Effector memory CD4-positive, alpha-beta T cell (primary cell): ENCODE results near the gene EEFSEC.

Experiments used
- DNase-seq, 3 donors: peaks; one replicate each; pipeline ENCODE4 v3.0.0-alpha.2; 2020
- H3K27ac ChIP-seq: 2 replicates; pipeline ENCODE4 v1.7.0; 2013; ENCODE audit warnings: mild to moderate bottlenecking, low read length, moderate library complexity; ENCODE audit not compliant: insufficient read depth, poor library complexity, severe bottlenecking
- H3K27me3 ChIP-seq: replicated peaks from 2 replicates; pipeline ENCODE4 v1.7.0; 2013; ENCODE audit warnings: mild to moderate bottlenecking, low read length; ENCODE audit not compliant: insufficient read depth, control insufficient read depth, poor library complexity, severe bottlenecking
- H3K36me3 ChIP-seq: 2 replicates; pipeline ENCODE4 v1.7.0; 2013; ENCODE audit warnings: mild to moderate bottlenecking, low read length, moderate library complexity; ENCODE audit not compliant: control insufficient read depth, insufficient read depth
- H3K4me1 ChIP-seq: 2 replicates; pipeline ENCODE4 v1.7.0; 2013; ENCODE audit warnings: low read length, mild to moderate bottlenecking; ENCODE audit not compliant: control insufficient read depth, insufficient read depth, poor library complexity, severe bottlenecking
- H3K4me3 ChIP-seq: 2 replicates; pipeline ENCODE4 v1.7.0; 2013; ENCODE audit warnings: low read length, low read depth, mild to moderate bottlenecking; ENCODE audit not compliant: insufficient read depth, poor library complexity, severe bottlenecking
- H3K9me3 ChIP-seq: 2 replicates; pipeline ENCODE4 v1.7.0; 2013; ENCODE audit warnings: mild to moderate bottlenecking, low read length, moderate library complexity; ENCODE audit not compliant: control insufficient read depth

EEFSEC gene

DNA sequence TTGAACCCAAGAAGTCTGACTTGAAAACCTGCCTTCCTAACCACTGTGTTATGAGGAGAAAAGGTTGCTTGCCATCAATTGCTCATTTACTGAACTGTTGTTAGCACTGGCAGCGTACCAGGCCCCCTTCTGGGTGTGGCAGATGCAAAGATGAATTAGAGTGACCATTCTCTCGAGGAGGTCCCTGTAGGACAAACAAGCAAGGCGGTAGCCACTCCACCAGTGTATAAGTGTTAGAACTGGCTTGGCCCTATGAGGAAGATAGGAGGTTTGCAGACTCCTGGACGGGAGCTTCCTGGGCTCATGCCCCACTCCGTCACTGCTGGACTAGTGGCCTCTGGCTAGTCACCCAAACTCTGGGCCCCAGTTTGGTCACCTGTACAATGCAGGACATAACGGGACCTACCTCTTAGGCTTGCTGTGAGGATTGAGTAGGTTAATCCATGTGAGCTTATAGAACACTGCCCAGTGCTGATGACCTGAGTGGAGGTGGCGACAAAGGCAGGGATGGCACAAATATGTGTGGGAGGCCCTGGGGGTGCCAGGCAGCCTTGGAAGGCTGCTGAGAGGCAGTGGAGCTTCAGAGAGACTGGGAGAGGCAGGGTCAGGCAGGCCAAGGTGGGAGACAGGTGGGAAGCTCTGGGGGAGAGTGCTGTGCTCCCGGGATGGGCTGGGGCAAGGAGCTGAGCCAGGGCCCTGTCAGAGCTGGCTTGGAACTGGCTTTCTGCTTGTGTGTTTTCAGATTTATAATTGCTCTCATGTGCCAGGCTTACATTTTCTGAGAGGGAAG, 167.5 kb downstream of the EEFSEC start:
- H3K9me3 ChIP-seq = no peaks in the 10 kb centered on the region
- no peaks in the 10 kb centered on the region for H3K27me3 ChIP-seq
- DNase-seq = no peak
- H3K4me3 ChIP-seq = no peak overlapping the region
- H3K36me3 ChIP-seq = peaks cover 6% of the 10 kb centered on the region
- H3K27ac ChIP-seq = no peak overlapping the region
- peaks cover 14% of the 10 kb centered on the region for H3K4me1 ChIP-seq

DNA sequence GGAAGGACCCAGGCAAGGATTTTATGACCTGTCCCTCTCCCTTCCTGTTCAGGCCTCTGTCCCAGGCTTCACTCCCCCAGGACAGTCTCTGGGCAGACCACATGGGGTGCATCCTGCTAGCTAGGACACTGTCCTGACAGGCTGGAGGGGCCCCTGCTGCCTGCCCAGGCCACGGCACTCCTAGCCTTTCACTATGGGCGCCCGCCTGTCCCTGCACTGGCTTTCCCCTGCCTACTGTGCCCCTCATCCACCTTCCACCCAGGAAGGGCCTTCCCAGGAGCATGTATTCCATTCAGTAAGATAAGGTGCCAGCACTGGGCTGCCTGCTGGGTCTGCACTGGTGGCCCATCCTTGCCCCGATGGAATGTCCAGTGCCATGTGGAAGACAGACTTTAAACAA, 168.1 kb downstream of the EEFSEC start:
- no peaks in the 10 kb centered on the region for H3K9me3 ChIP-seq
- no peak overlapping the region for H3K4me3 ChIP-seq
- DNase-seq = no peak
- H3K36me3 ChIP-seq = peaks cover 6% of the 10 kb centered on the region
- no peak overlapping the region for H3K27ac ChIP-seq
- H3K27me3 ChIP-seq = no peaks in the 10 kb centered on the region
- peaks cover 14% of the 10 kb centered on the region for H3K4me1 ChIP-seq

DNA sequence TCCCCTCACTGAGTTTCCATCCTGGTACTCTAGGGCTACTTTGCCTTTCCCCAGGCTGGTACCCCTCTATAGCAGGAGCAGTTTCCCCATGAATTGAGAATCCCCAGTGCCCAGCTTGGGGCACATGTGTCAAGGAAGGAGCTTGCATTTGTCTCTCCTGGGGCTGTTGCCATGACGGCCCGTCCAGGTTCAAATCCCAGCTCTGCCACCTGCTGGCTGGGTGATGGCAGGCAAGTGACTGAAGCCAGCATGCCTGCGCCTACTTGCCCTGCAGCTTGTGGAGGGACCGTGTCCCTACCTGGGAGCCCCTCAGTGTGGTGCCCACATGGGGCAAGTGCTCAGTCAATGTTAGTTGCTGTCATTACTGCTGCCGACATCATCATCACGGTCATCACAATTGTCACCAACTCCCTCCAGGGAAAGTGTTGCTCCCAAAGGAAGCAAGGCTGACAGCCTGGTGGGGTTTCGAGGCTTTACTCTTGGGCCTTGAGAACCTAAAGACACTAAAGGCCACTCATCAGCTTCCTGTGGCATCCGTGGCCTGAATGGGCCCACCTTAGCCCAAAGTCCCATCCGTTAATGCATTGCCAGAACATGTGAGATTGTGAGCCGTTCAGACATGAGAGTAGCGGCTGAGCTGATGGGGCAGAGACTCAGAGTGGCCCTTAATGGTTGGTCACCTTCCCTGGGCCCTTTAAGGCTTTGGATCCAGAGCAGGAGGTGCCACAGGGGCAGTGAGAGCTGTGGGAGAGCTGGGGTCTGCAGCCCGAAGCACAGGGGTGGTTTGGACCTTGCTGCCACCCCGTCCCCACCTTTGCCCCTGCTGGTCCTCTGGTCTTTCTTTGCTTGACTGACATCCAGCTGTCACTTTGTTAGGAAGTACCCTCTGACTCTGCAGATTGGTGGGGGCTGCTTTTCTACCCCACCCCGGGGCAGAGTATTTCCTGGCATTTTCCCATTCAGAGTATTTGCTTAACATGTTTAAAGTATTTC, 169.0 kb downstream of the EEFSEC start:
- DNase-seq = peak in 2 of 3 donors; percentile 27 to 35
- no peak overlapping the region for H3K4me3 ChIP-seq
- peaks cover 6% of the 10 kb centered on the region for H3K4me1 ChIP-seq
- no peaks in the 10 kb centered on the region for H3K9me3 ChIP-seq
- peaks cover 6% of the 10 kb centered on the region for H3K36me3 ChIP-seq
- no peak overlapping the region for H3K27ac ChIP-seq
- H3K27me3 ChIP-seq = no peaks in the 10 kb centered on the region

DNA sequence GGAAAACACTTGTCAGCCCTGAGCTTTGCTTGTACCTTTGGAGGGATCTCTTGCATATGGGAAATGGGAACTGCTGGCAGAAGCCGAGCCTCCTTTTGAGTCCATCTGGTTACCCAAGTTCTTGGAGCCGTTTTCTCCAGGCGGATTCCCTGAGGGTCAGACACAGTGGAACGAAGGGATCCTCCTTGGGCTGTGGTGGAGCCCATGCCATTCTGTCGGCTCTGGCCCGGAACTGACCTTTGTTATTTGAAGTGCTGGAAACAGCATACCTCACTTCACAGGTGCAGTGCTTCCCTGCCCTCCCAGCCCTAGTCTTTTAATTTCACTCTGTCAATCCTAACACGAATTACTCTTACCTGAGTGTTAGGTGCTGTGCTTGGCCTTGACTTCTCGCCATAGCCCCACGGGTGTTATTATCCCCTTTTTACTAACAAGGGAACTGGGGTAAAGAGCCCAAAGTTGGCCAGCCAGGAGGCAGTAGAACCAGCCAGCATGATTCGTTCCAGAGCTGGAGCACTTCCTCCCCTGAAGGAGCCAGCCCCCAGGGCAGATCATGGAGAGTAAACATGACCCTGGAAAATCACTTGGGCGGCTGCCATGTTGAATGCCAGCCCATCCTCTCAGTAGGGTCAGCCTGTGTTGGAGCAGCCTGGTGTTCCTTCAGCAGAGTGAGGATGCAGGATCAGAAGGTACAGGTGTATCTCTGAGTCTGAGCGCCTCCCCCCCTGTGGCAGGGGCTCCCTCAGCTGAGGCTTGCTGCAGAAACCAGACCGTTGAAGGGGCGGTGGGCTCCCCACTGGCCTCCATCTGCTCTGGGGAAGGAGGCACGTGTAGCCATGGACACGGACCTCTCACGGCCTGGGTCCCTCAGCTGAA, 170.2 kb downstream of the EEFSEC start:
- no peak for DNase-seq

DNA sequence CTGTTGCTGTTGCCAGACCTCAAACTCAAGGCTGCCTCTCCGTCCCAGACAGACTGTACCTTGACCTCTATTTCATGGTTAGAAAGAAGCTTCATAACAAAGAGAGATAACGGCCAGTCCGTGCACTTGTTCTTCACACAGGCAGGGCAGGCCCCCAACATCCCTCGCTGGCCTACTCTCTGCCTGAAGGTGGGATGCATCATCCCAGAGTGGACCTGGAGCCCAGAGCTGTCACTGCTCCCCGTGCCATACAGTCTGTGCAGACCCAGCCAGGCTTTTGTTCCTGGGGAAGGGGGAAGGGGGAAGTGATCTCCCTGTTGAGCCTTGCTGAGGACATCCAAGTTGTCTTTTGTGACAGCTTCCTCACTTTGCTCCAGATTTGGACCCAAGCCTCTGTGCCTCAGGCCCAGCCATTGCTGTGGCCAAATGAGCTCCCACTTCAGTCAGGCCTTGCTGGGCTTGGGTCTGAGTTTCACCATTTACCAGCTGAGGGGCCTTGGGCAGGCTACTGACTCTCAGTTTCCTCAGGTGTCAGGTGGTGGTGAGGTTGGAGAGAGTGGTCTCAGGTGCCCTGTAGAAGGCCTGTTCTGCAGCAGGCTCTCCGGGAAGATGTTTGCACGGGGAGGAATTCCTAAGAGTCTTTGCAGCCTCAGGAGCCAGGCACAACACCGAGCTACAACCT, 171.8 kb downstream of the EEFSEC start:
- no peak overlapping the region for H3K4me3 ChIP-seq
- DNase-seq = no peak
- no peaks in the 10 kb centered on the region for H3K4me1 ChIP-seq
- H3K36me3 ChIP-seq = no peaks in the 10 kb centered on the region
- H3K27me3 ChIP-seq = no peaks in the 10 kb centered on the region
- no peaks in the 10 kb centered on the region for H3K9me3 ChIP-seq
- H3K27ac ChIP-seq = no peak overlapping the region

More for the DNA sequence above, 170.2 kb downstream of the EEFSEC start:
- Histone ChIP-seq H3K27me3 (no peaks in the 10 kb centered on the region), H3K4me1 (no peaks in the 10 kb centered on the region), H3K36me3 (peaks cover 6% of the 10 kb centered on the region), H3K4me3 (no peak overlapping the region), H3K27ac (no peak overlapping the region), H3K9me3 (no peaks in the 10 kb centered on the region)

DNA sequence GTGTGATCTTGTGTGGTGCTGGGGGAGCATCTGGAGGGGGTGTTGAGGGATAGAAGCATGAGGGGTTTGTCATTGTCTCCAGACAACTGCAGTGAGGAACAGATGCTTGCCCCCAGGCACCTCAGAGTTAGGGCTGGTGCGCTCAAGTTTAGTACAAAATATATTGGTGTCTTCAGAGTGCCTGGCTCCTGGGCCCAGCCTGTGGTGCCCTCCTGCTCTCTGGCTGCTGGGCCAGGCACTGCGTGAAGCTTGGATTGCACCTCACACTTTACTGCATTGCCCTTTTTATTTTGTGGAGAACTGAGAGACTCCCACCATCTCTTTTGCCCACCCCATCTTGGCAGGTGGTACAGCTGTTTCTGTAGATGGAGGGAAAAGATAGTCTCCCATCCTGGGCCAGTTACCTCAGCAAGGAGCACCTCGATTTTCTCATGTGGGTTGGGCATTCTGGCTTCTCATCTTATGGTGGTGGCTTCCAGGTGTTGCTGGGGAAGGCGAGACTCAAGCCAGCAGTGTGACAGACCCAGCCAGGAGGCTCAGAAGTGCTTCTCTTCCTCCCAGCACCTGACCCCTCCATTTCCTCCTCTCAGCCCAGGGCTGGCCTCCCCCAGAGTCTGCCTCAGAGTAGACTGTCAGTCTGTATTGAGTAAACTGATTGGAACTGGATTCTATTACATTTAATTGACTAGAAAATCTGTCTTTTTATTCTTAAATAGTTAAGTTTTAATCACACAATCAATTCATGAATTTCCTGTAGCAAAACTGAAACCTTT, 173.0 kb downstream of the EEFSEC start:
- no peak overlapping the region for H3K4me3 ChIP-seq
- no peaks in the 10 kb centered on the region for H3K27me3 ChIP-seq
- no peak for DNase-seq
- no peaks in the 10 kb centered on the region for H3K36me3 ChIP-seq
- no peak overlapping the region for H3K27ac ChIP-seq
- no peaks in the 10 kb centered on the region for H3K4me1 ChIP-seq
- H3K9me3 ChIP-seq = no peaks in the 10 kb centered on the region

DNA sequence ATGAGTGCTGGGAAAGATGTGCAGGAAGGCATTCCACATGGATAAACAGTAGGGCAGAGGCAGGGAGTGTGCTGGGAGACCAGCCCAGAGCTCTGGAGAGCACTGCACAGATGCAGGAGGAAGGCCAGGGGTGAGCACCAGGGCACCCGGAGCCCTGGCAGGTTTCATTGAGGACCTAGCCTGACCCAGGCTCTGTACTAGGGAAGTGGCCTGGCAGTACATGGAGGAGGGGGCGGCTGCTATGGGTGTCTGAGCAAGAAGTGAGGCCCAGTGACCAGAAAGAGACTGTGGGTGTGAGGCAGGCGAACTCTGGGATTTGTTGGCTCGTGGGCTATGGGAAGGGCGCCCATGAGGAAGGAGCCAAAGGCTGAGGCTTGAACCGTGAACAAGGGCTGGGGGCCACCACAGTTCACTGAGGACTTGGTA, 174.3 kb downstream of the EEFSEC start:
- Histone ChIP-seq H3K9me3 (no peaks in the 10 kb centered on the region), H3K4me3 (no peak overlapping the region), H3K4me1 (no peaks in the 10 kb centered on the region), H3K27me3 (no peaks in the 10 kb centered on the region), H3K27ac (no peak overlapping the region), H3K36me3 (no peaks in the 10 kb centered on the region)
- no peak for DNase-seq

DNA sequence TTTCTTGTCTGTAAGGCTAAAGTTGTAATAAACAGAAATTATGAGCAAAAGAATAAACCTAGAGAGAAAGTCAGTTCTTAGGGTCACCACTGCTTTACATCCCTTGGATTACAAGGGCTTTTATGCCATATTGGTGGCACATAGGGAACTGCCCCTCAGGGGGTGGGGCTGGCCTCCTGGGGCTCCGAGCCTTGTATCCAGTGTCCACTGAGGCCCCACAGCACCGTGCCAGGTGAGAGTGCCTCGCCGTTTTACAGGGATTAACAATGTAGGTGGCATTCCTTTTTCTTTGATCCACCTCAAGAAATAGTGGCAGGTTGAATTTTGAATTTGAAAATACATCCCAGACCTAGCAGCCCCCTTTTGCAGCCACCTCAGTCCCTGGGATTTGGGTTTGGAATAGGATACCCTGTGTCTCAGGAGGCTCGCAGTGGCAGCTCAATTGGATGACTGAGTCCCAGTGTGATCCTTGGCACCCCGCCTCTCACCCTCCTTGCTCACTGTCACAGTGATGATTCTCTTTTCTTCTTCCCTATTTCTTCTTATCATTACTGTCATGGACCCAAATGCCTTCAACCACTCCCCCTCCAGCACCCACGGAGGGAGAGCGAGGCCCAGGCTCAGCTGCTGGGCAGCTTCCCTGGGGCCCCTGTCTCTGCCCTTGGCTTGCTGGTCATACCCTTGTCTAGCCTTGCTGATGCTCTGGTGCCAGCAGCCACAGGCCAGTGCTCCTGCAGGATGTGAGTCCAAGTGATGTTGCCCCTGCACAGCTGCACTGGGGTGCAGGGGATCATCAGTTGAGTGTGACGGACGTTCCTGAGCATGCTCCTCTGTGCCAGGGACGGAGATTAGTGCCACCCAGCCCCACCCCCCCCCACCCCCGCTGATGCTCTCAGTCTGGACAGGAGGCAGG, 175.5 kb downstream of the EEFSEC start:
- DNase-seq = no peak
- Histone ChIP-seq H3K4me1 (no peaks in the 10 kb centered on the region), H3K27ac (no peak overlapping the region), H3K27me3 (no peaks in the 10 kb centered on the region), H3K36me3 (no peaks in the 10 kb centered on the region), H3K9me3 (no peaks in the 10 kb centered on the region), H3K4me3 (no peak overlapping the region)
